ENCODE measurements around the gene GRM1.

The GRM1 gene

DNA sequence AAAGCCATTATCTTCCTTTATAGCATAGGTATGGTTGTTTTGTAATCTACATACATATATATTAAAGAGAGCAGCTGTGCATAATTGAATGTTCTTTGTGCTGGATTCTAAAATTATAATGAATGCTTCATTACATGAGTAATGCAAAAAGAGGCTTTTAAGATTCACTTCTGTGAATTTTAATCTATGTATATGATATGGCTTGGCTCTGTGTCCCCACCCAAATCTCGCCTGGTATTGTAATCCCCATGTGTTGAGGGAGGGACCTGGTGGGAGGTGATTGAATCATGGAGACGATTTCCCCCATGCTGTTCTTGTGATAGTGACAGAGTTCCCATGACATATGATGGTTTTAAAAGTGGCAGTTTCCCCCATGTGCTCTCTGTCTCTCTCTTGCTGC is 255.4 kb downstream of the GRM1 start:
- DNase-seq = no peak
- TF ChIP-seq POLR2A (IDR thresholded peaks at IDR 0.05; ENCODE audit: low read length) = no peak
- no peak for TF ChIP-seq GATA1 (IDR thresholded peaks at IDR 0.05; ENCODE audit: low read depth, low read length)

DNA sequence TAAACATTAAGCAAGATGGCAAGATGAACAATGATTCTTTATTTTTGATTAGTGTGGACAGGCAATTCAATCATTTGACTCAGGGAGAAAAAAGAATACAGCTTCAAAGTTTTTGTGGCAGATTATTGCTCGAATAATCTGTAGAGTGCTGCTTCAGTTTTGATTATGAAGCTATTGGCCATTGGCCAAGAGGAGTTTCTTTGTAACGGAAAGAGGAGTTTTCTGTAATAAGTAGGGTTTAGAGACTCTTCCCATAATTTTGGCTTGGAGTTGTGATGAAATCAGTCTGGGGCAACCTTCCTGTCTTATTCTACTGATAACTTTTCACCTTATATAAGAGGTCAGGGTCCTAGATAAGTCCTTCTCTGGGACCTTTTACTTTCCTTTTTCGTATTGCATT is 258.1 kb downstream of the GRM1 start:
- no peak for DNase-seq

DNA sequence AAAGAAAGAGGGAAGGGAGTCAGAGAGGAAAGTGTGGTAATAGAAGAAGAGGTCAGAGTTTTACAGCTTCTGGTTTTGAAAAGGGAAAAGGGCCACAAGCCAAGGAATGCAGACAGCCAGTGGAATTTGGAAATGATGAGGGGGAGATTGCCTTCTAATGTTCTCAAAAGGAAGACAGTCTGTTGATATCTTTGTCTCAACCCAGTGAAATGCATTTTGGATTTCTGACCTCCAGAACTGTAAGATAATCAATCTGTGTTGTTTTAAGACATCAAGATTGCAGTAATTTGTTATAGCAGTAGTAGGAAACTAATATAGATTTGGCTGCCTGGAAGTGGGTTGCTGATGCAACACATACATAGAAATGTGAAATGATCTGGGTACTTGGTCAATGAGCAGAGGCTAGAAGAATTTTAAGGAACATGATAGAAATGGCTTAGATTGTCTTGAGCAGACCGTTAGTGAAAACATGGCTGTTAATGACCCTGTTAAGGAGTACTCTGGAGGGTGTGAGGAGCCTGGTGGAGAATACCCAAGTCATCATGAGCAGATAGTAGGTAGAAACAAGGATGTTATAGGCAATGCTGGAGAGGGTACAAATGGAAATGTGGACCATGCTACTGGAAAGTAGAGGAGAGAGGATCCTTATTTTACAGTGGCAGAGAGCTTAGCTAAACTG is 259.0 kb downstream of the GRM1 start:
- no peak for DNase-seq
- no peak for TF ChIP-seq POLR2A (IDR thresholded peaks at IDR 0.05; ENCODE audit: low read length)

More for the DNA sequence above, 258.1 kb downstream of the GRM1 start:
- TF ChIP-seq GATA1 (IDR thresholded peaks at IDR 0.05; ENCODE audit: low read depth, low read length) = no peak
- no peak for TF ChIP-seq POLR2A (IDR thresholded peaks at IDR 0.05; ENCODE audit: low read length)

DNA sequence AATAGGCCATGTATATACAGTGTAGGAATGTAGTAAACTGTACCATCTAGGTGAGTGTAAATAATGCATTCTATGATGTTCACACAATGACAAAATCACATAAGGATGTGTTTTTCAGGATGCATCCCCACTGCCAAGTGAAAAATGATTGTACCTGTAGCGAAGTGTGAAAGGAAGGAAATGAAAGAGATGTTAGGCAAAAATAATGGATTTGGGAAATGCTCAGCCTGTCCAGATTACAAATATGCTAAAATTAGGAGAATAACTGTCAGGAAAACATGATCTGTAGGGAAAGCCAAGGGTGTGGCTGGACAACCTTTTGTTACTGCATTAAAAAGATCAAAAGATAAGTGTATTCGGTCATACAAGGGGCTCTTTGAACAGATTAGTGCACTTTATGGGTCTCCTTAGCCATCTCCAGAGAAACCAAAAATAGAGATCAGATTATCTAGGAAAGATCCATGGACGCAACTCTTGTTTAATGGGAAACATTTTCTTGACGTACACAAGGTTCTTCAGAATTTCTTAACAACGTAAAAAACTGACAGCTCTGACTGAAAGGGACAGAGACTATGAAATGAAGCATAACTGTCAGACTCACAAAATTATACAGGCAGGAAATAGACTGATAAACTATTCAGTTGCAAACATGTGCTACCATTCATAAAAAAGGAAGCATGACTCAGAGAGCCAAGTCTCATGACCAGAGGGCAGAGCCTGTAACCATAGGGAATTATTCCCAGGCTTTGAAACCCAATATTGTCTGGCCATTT is 261.1 kb downstream of the GRM1 start:
- no peak for DNase-seq
- TF ChIP-seq POLR2A (IDR thresholded peaks at IDR 0.05; ENCODE audit: low read length) (no peak), GATA1 (IDR thresholded peaks at IDR 0.05; ENCODE audit: low read depth, low read length) (no peak)

DNA sequence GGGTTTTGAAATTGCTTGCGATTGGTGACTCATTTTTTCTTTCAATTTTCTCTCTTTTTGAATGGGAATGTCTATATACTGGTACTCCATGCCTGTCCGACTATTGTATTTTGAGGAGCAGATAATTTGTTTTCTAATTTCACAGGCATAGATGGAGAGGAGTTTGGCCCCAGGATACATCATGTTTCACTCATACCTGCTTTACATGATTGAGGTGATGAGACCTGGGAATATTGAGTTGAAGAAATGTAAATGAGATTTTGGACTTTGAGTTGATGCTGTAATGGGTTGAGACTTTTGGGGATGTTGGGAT is 261.7 kb downstream of the GRM1 start:
- DNase-seq = no peak
- no peak for TF ChIP-seq POLR2A (IDR thresholded peaks at IDR 0.05; ENCODE audit: low read length)
- TF ChIP-seq GATA1 (IDR thresholded peaks at IDR 0.05; ENCODE audit: low read depth, low read length) = no peak

DNA sequence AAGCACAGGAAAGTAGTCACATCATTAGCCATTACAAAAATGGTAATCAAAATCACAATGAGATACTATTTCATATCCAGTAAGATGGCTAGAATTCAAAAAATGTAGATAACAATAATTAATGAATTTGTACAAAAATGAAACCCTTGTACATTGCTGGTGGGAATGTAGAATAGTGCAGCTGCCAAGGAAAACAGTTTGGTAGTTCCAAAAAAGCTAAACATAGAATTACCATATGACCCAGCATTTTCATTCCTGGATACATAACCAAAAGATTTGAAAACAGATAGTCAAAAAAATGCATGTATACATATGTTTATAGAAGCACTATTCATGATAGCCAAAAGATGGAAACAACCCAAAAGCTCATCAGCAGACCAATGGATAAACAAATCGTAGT is 263.6 kb downstream of the GRM1 start:
- no peak for DNase-seq
- TF ChIP-seq GATA1 (IDR thresholded peaks at IDR 0.05; ENCODE audit: low read depth, low read length) (no peak), POLR2A (IDR thresholded peaks at IDR 0.05; ENCODE audit: low read length) (no peak)

DNA sequence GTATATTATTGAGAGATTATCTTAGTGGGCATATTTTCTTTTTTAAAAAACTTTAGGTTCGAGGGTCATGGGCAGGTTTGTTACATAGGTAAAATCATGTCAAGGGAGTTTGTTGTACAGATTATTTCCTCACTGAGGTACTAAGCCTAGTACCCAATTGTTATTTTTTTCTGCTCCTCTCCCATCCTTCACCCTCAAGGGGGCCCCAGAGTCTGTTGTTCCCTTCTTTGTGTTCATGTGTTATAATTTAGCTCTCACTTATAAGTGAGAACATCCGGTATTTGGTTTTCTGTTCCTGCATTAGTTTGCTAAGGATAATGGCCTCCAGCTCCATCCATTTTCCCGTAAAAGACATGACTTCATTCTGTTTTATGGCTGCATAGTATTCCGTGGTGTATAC is 266.8 kb downstream of the GRM1 start:
- no peak for TF ChIP-seq GATA1 (IDR thresholded peaks at IDR 0.05; ENCODE audit: low read depth, low read length)
- DNase-seq = no peak

DNA sequence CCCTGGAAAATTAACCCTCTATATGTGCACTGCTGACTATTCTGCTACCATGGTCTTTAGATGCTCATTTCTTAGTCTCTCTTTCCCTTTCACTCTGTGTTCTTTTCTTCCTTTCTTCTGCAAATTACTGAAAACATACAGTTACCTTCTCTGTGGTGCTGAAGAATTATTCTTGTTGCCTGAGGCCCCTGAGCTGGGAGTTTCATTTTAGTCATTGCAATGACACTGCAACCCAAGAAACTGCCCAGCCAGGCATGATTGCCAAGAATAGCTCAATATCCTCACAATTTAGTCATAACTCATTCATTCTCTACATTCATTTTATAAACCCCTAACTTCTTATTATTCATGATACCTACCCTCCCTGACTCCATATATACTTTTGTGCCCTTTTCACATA is 269.0 kb downstream of the GRM1 start:
- no peak for DNase-seq
- TF ChIP-seq GATA1 (IDR thresholded peaks at IDR 0.05; ENCODE audit: low read depth, low read length) (no peak), POLR2A (IDR thresholded peaks at IDR 0.05; ENCODE audit: low read length) (no peak)

DNA sequence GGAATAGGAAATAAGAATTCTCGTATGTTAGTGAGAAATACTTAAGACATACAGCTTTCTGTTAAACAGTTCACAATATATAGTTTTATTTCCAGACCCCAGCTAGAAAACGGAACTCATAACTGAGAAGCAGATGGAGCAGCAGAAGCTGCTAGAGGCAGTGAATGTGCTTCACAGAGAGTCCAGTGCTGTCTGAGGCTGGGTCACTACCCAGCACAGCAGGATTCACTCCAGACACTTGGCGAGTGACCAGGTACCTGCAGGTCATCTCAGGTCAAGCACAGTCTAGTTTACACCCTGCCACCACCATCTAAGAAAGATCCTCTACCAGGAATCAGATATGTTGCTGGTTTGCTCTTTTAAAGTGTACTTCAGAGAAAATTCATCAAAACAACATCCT is 271.7 kb downstream of the GRM1 start:
- no peak for DNase-seq
- TF ChIP-seq GATA1 (IDR thresholded peaks at IDR 0.05; ENCODE audit: low read depth, low read length) (no peak), POLR2A (IDR thresholded peaks at IDR 0.05; ENCODE audit: low read length) (no peak)

DNA sequence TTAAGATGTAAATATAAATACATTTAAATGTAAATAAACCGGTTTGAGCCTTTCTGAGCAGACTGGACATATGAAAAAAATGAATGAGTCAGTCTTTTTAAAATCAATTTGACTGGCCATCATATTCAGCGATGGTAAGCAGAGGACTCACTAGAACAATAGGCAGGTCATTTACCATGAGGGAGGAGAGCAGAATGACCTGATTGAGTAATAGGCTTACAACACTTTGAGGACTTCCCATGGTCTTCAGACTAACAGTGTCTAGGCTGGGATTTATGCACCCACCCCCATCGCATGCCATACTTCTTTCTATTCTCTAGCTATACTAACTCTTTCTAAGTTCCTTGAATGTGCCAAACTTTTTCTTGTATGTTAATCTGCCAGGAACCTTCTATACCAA is 272.9 kb downstream of the GRM1 start:
- DNase-seq = no peak
- no peak for TF ChIP-seq GATA1 (IDR thresholded peaks at IDR 0.05; ENCODE audit: low read depth, low read length)
- no peak for TF ChIP-seq POLR2A (IDR thresholded peaks at IDR 0.05; ENCODE audit: low read length)

DNA sequence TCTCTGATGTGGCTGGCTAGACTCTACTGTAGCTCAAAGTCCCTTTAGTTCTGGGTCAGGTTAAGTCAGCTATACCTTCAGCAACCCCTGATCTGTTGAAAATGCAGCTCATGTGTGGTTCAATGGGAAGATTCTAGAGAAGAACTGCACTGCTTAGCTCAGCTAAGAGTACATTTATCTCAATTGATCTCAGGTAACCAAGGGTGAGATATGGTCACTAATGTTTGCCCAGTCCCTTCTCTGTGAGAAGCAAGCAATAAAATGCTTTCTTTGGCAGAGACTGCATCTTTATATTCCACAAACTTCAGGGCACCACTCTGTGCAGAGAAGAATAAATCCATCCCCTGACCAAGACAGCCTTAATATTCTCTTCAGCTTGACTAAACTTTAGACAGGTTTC is 274.1 kb downstream of the GRM1 start:
- DNase-seq = no peak
- TF ChIP-seq GATA1 (IDR thresholded peaks at IDR 0.05; ENCODE audit: low read depth, low read length) (no peak), POLR2A (IDR thresholded peaks at IDR 0.05; ENCODE audit: low read length) (no peak)

DNA sequence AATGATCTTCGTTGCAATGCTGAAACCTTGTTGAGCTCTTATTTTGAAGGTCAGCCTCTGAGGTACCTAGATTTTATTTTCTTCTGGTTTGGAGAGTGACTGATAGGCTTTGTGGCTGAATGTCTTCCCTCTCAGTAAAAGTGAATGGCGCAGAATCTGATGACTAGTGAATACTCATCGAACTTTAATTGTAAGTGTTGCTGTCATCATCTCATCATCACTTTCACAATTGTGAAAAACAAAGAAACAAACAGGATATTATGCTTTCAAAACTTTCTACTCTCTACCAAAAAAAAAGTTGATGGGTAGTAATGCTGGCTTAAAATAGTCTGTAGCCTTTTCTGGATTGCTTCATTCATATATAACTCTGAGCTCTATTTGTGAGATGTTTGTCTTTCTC is 275.3 kb downstream of the GRM1 start:
- no peak for TF ChIP-seq GATA1 (IDR thresholded peaks at IDR 0.05; ENCODE audit: low read depth, low read length)
- no peak for TF ChIP-seq POLR2A (IDR thresholded peaks at IDR 0.05; ENCODE audit: low read length)
- DNase-seq = no peak

DNA sequence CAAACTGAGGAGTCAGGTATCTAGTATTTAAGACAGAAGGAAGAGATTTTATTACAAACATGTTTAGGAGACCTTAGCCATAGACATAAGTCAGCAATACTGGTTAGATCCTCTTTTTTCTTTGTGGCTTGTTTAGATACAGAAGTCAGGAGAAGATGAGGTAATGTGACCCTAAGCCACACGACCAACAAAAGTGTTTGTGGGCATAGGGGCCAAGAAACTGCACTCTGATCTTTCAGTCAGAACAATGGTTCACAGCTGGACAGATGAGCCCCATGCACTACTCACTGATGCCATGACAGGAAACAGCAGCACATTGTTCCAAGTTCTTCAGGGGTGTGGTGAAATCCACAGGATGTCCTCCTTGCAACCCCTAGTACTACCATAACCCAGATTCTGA is 276.2 kb downstream of the GRM1 start:
- no peak for DNase-seq
- TF ChIP-seq POLR2A (IDR thresholded peaks at IDR 0.05; ENCODE audit: low read length) (no peak), GATA1 (IDR thresholded peaks at IDR 0.05; ENCODE audit: low read depth, low read length) (no peak)

DNA sequence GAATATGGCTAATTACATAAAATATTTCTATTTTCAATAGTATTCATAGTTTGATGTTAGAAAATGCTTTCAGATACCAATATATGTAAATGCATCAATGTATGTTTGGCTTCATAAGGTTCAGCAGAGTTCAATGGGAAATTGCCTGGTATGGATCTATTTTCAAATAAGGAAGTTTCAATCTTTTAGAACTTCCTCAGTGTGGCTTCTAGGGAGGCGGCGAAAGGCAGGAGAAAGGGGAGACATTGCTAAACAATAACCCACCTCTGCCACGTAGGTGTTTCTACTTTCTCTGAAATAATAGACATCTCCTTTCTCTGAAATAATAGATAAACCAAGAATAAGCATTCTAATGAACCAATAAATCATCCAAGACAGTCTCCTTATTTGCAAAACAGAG is 277.1 kb downstream of the GRM1 start:
- DNase-seq = no peak

DNA sequence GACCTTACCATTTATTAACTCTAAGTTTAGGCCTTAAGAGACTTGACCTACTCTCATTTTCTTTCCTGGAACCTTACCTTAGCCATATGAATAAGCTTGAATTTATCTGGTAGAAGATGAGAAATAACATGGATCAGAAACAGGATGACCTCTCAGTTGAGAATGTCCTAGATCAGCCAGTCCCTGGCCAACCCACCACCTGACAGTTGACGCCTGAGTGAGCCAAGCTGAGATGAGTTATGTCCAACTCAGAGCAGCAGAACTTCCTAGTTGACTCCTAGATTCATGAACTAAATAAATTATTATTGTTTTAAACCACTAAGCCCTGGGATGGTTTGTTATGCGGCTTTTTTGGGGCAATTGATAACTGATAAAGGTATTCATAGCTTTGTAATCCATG is 281.8 kb downstream of the GRM1 start:
- DNase-seq = no peak
- TF ChIP-seq POLR2A (IDR thresholded peaks at IDR 0.05; ENCODE audit: low read length) (no peak), GATA1 (IDR thresholded peaks at IDR 0.05; ENCODE audit: low read depth, low read length) (no peak)

More for the DNA sequence above, 277.1 kb downstream of the GRM1 start:
- TF ChIP-seq GATA1 (IDR thresholded peaks at IDR 0.05; ENCODE audit: low read depth, low read length) (no peak), POLR2A (IDR thresholded peaks at IDR 0.05; ENCODE audit: low read length) (no peak)

Data from erythroblast (primary cell).